Progenitor cell of endocrine pancreas (in vitro differentiated cells): ENCODE data around the gene SIPA1L3. TPM values are rescaled to one million over a fixed set of nuclear protein-coding genes. Genes with fewer than 3 reads are reported as not detected.

Experiments
- DNase-seq: peaks from one replicate; pipeline ENCODE4 v3.0.0; 2021; ENCODE audit warnings: low spot score; ENCODE audit not compliant: unreplicated experiment
- H3K27ac Mint-ChIP-seq: 2 replicates; pipeline ENCODE4 v1.8.0; 2021; ENCODE audit warnings: mild to moderate bottlenecking, moderate library complexity, mixed read lengths
- H3K27me3 Mint-ChIP-seq: 2 replicates; pipeline ENCODE4 v1.8.0; 2021; ENCODE audit warnings: mixed read lengths
- H3K36me3 Mint-ChIP-seq: 2 replicates; pipeline ENCODE4 v1.8.0; 2022; ENCODE audit warnings: mixed read lengths; ENCODE audit not compliant: insufficient read depth
- H3K4me1 Mint-ChIP-seq: 2 replicates; pipeline ENCODE4 v1.8.0; 2021; ENCODE audit warnings: low read depth, mixed read lengths
- H3K4me3 Mint-ChIP-seq: 2 replicates; pipeline ENCODE4 v1.8.0; 2021; ENCODE audit warnings: low read depth, mild to moderate bottlenecking, moderate library complexity, mixed read lengths
- H3K9me3 Mint-ChIP-seq: 2 replicates; pipeline ENCODE4 v1.8.0; 2021; ENCODE audit warnings: low read depth, mixed read lengths
- CTCF ChIP-seq: fragments of 200-600 bp; sonication (generic); IDR thresholded peaks from one replicate; pipeline ENCODE4 v1.5.0; 2021; ENCODE audit warnings: antibody characterized with exemption, mild to moderate bottlenecking; ENCODE audit not compliant: unreplicated experiment
- total RNA-seq: library from RNA; stranded (reverse); gene quantifications from 2 replicates; pipeline ENCODE4 v1.2.1, GENCODE V29; 2021

SIPA1L3 gene
- total RNA-seq, 1 donor from 2014 or later = 132 TPM

GRCh38 chr19:37991176-37991835 is 84.3 kb downstream of the SIPA1L3 start:
- no peak for DNase-seq
- Mint-ChIP-seq H3K9me3 (no peaks in the 10 kb centered on the region), H3K4me3 (no peak overlapping the region), H3K4me1 (peaks cover 17% of the 10 kb centered on the region), H3K36me3 (peaks cover 16% of the 10 kb centered on the region), H3K27ac (no peak overlapping the region), H3K27me3 (no peaks in the 10 kb centered on the region)
- no peak for TF ChIP-seq CTCF

- TF ChIP-seq CTCF = no peak
- no peak overlapping the region for H3K27ac Mint-ChIP-seq
- peaks cover 17% of the 10 kb centered on the region for H3K4me1 Mint-ChIP-seq
- no peaks in the 10 kb centered on the region for H3K9me3 Mint-ChIP-seq
- DNase-seq = no peak
- no peak overlapping the region for H3K4me3 Mint-ChIP-seq
- peaks cover 16% of the 10 kb centered on the region for H3K36me3 Mint-ChIP-seq
- H3K27me3 Mint-ChIP-seq = no peaks in the 10 kb centered on the region
Observed at GRCh38 chr19:37991841-37992248, 84.8 kb downstream of the SIPA1L3 start.

GRCh38 chr19:37992761-37993160 is 85.8 kb downstream of the SIPA1L3 start:
- no peak for DNase-seq
- H3K27ac Mint-ChIP-seq = no peak overlapping the region
- peaks cover 17% of the 10 kb centered on the region for H3K4me1 Mint-ChIP-seq
- TF ChIP-seq CTCF = no peak
- H3K36me3 Mint-ChIP-seq = peaks cover 16% of the 10 kb centered on the region
- H3K4me3 Mint-ChIP-seq = no peak overlapping the region
- no peaks in the 10 kb centered on the region for H3K9me3 Mint-ChIP-seq
- H3K27me3 Mint-ChIP-seq = no peaks in the 10 kb centered on the region

- peak overlapping the region; percentile 15 for H3K27ac Mint-ChIP-seq
- no peaks in the 10 kb centered on the region for H3K9me3 Mint-ChIP-seq
- TF ChIP-seq CTCF = no peak
- no peaks in the 10 kb centered on the region for H3K27me3 Mint-ChIP-seq
- no peak for DNase-seq
- peaks cover 15% of the 10 kb centered on the region for H3K4me1 Mint-ChIP-seq
- H3K4me3 Mint-ChIP-seq = no peak overlapping the region
- H3K36me3 Mint-ChIP-seq = peaks cover 16% of the 10 kb centered on the region
Observed at GRCh38 chr19:37994823-37995130, 87.8 kb downstream of the SIPA1L3 start.

- H3K27ac Mint-ChIP-seq = peak overlapping the region; percentile 45
- peaks cover 16% of the 10 kb centered on the region for H3K36me3 Mint-ChIP-seq
- no peak overlapping the region for H3K4me3 Mint-ChIP-seq
- H3K27me3 Mint-ChIP-seq = no peaks in the 10 kb centered on the region
- TF ChIP-seq CTCF = no peak
- peaks cover 11% of the 10 kb centered on the region for H3K4me1 Mint-ChIP-seq
- no peaks in the 10 kb centered on the region for H3K9me3 Mint-ChIP-seq
- DNase-seq = no peak
Observed at GRCh38 chr19:37995346-37995745, 88.3 kb downstream of the SIPA1L3 start.
